Endothelial cell of umbilical vein (primary cell): ENCODE measurements around the gene C1orf226. TPM values are rescaled to one million over a fixed set of nuclear protein-coding genes. Genes with fewer than 3 reads are reported as not detected.
"Not testable (repeated sequence)": the region's sequence is repeated elsewhere in the genome, so short reads cannot be mapped to it uniquely, and the experiment has no call there.

Experiments used
- BruUV-seq: library from RNA; stranded (reverse); fragments of 400-500 nt; replicated peaks from 2 replicates; lab custom pipeline; 2021; lab: Mats Ljungman, UMichigan
- CTCF ChIA-PET: fragments of 300-600, 350-600 bp; sonication (Branson Sonifier 250); formaldehyde crosslinking; loops from one replicate; lab custom pipeline; 2021; ENCODE audit warnings: antibody characterized with exemption, inconsistent platforms; lab: Charles Lee
- POLR2A ChIA-PET: fragments of 300-600, 350-600 bp; sonication (Branson Sonifier 250); formaldehyde crosslinking; loops from one replicate; lab custom pipeline; 2021; ENCODE audit warnings: antibody characterized with exemption, inconsistent platforms; lab: Charles Lee
- DNase-seq: peaks from one replicate; pipeline ENCODE4 v3.0.0-alpha.2; 2011; ENCODE audit warnings: low read depth, low spot score
- FAIRE-seq: peaks from 2 replicates; lab custom pipeline; 2011; peaks lifted over from hg19 to GRCh38; lab: Jason Lieb, UNC
- H2AFZ ChIP-seq: 2 replicates; pipeline ENCODE4 v1.6.0; 2012; ENCODE audit warnings: low read depth, low read length, control low read depth, inconsistent platforms
- H3K27ac ChIP-seq: 2 replicates; pipeline ENCODE4 v1.5.1; 2011; ENCODE audit warnings: low read depth, mild to moderate bottlenecking, control low read depth, low read length, moderate library complexity; ENCODE audit not compliant: insufficient read depth
- H3K27me3 ChIP-seq, 2 experiments: 2 replicates each; pipeline versions ENCODE4 v1.6.0 to v1.6.1; 2011; ENCODE audit warnings: low read length in 2 of 2, mixed read lengths in 1 of 2; ENCODE audit not compliant: control insufficient read depth in 2 of 2, insufficient read depth in 2 of 2
- H3K36me3 ChIP-seq, 2 experiments: 2 replicates in 1 of 2; 3 replicates in 1 of 2; pipeline ENCODE4 v1.5.1; 2011; ENCODE audit warnings: low read length in 2 of 2, mild to moderate bottlenecking in 1 of 2, moderate library complexity in 1 of 2; ENCODE audit not compliant: control insufficient read depth in 2 of 2, insufficient read depth in 2 of 2; ENCODE audit errors: extremely low read depth in 1 of 2
- H3K4me1 ChIP-seq: 3 replicates; pipeline ENCODE4 v1.5.1; 2011; ENCODE audit warnings: mild to moderate bottlenecking, low read length; ENCODE audit not compliant: control insufficient read depth, insufficient read depth; ENCODE audit errors: extremely low read depth
- H3K4me2 ChIP-seq: 2 replicates; pipeline ENCODE4 v1.6.1; 2011; ENCODE audit warnings: low read length, control low read depth, mixed read lengths; ENCODE audit not compliant: insufficient read depth
- H3K4me3 ChIP-seq, 3 experiments: fragments of 200-600 bp in 1 of 3; sonication (generic), shearing (Covaris generic) in 1 of 3; replicated peaks in 1 of 3; 2 replicates each; pipeline ENCODE4 v1.5.1; 2011 to 2016; ENCODE audit warnings: control low read depth in 3 of 3, low read length in 3 of 3, mild to moderate bottlenecking in 2 of 3, inconsistent platforms in 1 of 3, low read depth in 1 of 3, moderate library complexity in 1 of 3; ENCODE audit not compliant: insufficient read depth in 1 of 3
- H3K79me2 ChIP-seq: 2 replicates; pipeline ENCODE4 v1.6.0; 2012; ENCODE audit warnings: low read length, inconsistent platforms; ENCODE audit not compliant: control insufficient read depth, insufficient read depth
- H3K9ac ChIP-seq: replicated peaks from 2 replicates; pipeline ENCODE3; 2011; ENCODE audit warnings: low read length, control low read depth; ENCODE audit not compliant: insufficient read depth; ENCODE audit errors: extremely low read depth
- H3K9me1 ChIP-seq: replicated peaks from 3 replicates; pipeline ENCODE4 v1.6.0; 2011; ENCODE audit warnings: mild to moderate bottlenecking, low read length; ENCODE audit not compliant: control insufficient read depth, insufficient read depth; ENCODE audit errors: extremely low read depth
- H3K9me3 ChIP-seq: replicated peaks from 2 replicates; pipeline ENCODE4 v1.5.1; 2012; ENCODE audit warnings: low read length, inconsistent platforms; ENCODE audit not compliant: control insufficient read depth, insufficient read depth
- H4K20me1 ChIP-seq: replicated peaks from 2 replicates; pipeline ENCODE3; 2011; ENCODE audit warnings: mild to moderate bottlenecking, low read length; ENCODE audit not compliant: control insufficient read depth, insufficient read depth; ENCODE audit errors: extremely low read depth
- EZH2 ChIP-seq: IDR thresholded peaks from 2 replicates; pipeline ENCODE4 v1.6.1; 2012; ENCODE audit warnings: borderline replicate concordance, low read depth, mild to moderate bottlenecking, moderate library complexity, low read length, inconsistent platforms; ENCODE audit not compliant: severe bottlenecking
- FOS ChIP-seq: IDR thresholded peaks from 2 replicates; pipeline ENCODE4 v1.6.1; 2011; ENCODE audit warnings: mild to moderate bottlenecking, low read length, moderate library complexity, borderline replicate concordance; ENCODE audit not compliant: insufficient read depth
- GATA2 ChIP-seq: IDR thresholded peaks from 2 replicates; pipeline ENCODE4 v1.7.0; 2011; ENCODE audit warnings: low read depth, mild to moderate bottlenecking, moderate library complexity, mixed read lengths, low read length; ENCODE audit not compliant: insufficient read length, insufficient read depth
- JUN ChIP-seq: IDR thresholded peaks from 2 replicates; pipeline ENCODE4 v1.6.1; 2011; ENCODE audit warnings: borderline replicate concordance, low read depth; ENCODE audit not compliant: insufficient read length, insufficient read depth
- MYC ChIP-seq: IDR thresholded peaks from one replicate; pipeline ENCODE4 v1.6.1; 2011; ENCODE audit warnings: mild to moderate bottlenecking, low read depth, low read length
- POLR2A ChIP-seq: IDR thresholded peaks from 2 replicates; pipeline ENCODE4 v1.6.1; 2012; ENCODE audit warnings: low read depth, mild to moderate bottlenecking, control low read depth, low read length
- POLR2AphosphoS5 ChIP-seq: IDR thresholded peaks from 2 replicates; pipeline ENCODE4 v1.6.1; 2012; ENCODE audit warnings: low read depth, mild to moderate bottlenecking, control low read depth, low read length, moderate library complexity; ENCODE audit not compliant: insufficient read depth
- dilution Hi-C: fragments of 300-500 bp; cut with MboI; formaldehyde crosslinking; loops from one replicate; pipeline ENCODE4 v1.15.0; 2019; ENCODE audit warnings: low sequenced_read_pairs; ENCODE audit not compliant: extremely low pct_ligation_motif_present
- intact Hi-C: fragments of 100-400 bp; cut with micrococcal nuclease; formaldehyde crosslinking; loops from one replicate; pipeline ENCODE4 v1.10.0; 2022
- polyA plus RNA-seq, 4 experiments: library from polyadenylated mRNA; depleted of rRNA in 3 of 4; stranded (reverse) in 3 of 4; unstranded in 1 of 4; fragments of >200 nt; gene quantifications; 2 replicates each; pipeline versions ENCODE4 v1.2.1 to v1.2.3, GENCODE V29; 2011 to 2012; ENCODE audit warnings: missing spikeins in 1 of 4
- total RNA-seq: library from RNA; stranded (reverse); gene quantifications from 2 replicates; pipeline ENCODE4 v1.2.3, GENCODE V29; 2021
- TF ChIP-seq, protein P1 (sequence below), 2 donors: IDR thresholded peaks; 1 replicate in 1 of 2; 2 replicates in 1 of 2; pipeline ENCODE4 v1.5.1; 2011; ENCODE audit warnings: low read length in 2 of 2, mild to moderate bottlenecking in 2 of 2, moderate library complexity in 2 of 2, control low read depth in 1 of 2, inconsistent platforms in 1 of 2, low read depth in 1 of 2; ENCODE audit not compliant: insufficient read depth in 1 of 2; ENCODE audit errors: extremely low read depth in 1 of 2
- TF ChIP-seq, protein P2 (sequence below): IDR thresholded peaks from 2 replicates; pipeline ENCODE4 v1.6.1; 2011; ENCODE audit not compliant: insufficient read depth, insufficient read length

The C1orf226 gene
- total and polyA plus RNA-seq, 2 donors (not counting 3 experiments of a cell fraction or from before 2014, with no cell fraction given): 2.5 to 4.2 TPM

GRCh38 chr1:162430583-162430982 lies 49.1 kb downstream of the C1orf226 start:
- TF ChIP-seq GATA2 (no peak), JUN (no peak), POLR2AphosphoS5 (no peak), MYC (no peak), POLR2A (no peak), EZH2 (no peak), FOS (no peak)
- TF ChIP-seq, protein P1, sequence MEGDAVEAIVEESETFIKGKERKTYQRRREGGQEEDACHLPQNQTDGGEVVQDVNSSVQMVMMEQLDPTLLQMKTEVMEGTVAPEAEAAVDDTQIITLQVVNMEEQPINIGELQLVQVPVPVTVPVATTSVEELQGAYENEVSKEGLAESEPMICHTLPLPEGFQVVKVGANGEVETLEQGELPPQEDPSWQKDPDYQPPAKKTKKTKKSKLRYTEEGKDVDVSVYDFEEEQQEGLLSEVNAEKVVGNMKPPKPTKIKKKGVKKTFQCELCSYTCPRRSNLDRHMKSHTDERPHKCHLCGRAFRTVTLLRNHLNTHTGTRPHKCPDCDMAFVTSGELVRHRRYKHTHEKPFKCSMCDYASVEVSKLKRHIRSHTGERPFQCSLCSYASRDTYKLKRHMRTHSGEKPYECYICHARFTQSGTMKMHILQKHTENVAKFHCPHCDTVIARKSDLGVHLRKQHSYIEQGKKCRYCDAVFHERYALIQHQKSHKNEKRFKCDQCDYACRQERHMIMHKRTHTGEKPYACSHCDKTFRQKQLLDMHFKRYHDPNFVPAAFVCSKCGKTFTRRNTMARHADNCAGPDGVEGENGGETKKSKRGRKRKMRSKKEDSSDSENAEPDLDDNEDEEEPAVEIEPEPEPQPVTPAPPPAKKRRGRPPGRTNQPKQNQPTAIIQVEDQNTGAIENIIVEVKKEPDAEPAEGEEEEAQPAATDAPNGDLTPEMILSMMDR (IDR thresholded peaks at IDR 0.05; ENCODE audit: extremely low read depth in 1 of 2, insufficient read depth in 1 of 2, low read depth in 1 of 2, low read length in 2 of 2): no peak
- TF ChIP-seq, protein P2, sequence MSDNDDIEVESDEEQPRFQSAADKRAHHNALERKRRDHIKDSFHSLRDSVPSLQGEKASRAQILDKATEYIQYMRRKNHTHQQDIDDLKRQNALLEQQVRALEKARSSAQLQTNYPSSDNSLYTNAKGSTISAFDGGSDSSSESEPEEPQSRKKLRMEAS: no peak
- Histone ChIP-seq H4K20me1 (no peaks in the 10 kb centered on the region), H2AFZ (no peak overlapping the region), H3K9ac (no peak overlapping the region), H3K79me2 (no peaks in the 10 kb centered on the region), H3K9me1 (no peaks in the 10 kb centered on the region), H3K4me3 (no peak overlapping the region), H3K4me2 (no peak overlapping the region), H3K27me3 (no peaks in the 10 kb centered on the region), H3K36me3 (no peaks in the 10 kb centered on the region), H3K9me3 (no peaks in the 10 kb centered on the region), H3K4me1 (no peaks in the 10 kb centered on the region), H3K27ac (no peak overlapping the region)
- FAIRE-seq (no peak), DNase-seq (no peak)
- ChIA-PET POLR2A (no interaction called here), CTCF (no interaction called here)
- BruUV-seq: no TSS peak
- intact Hi-C loops (no loop called here), dilution Hi-C loops (no loop called here)

DNA sequence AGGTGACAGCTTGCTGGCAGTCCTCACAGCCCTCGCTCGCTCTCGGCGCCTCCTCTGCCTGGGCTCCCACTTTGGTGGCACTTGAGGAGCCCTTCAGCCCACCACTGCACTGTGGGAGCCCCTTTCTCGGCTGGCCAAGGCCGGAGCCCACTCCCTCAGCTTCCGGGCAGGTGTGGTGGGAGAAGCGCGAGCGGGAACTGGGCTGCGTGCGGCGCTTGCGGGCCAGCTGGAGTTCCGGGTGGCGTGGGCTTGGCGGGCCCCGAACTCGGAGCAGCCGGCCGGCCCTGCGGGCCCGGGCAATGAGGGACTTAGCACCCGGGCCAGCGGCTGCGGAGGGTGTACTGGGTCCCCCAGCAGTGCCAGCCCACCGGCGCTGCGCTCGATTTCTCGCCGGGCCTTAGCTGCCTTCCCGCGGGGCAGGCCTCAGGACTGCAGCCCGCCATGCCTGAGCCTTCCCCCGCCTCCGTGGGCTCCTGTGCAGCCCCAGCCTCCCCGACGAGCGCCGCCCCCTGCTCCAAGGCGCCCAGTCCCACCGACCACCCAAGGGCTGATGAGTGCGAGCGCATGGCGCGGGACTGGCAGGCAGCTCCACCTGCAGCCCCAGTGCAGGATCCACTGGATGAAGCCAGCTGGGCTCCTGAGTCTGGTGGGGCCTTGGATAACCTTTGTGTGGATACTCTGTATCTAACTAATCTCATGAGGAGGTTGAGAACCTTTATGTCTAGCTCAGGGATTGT lies 51.6 kb downstream of the C1orf226 start:
- H3K4me1 ChIP-seq, H3K9me1 ChIP-seq, H3K4me2 ChIP-seq, dilution Hi-C loops, H3K36me3 ChIP-seq, H3K27ac ChIP-seq, H3K79me2 ChIP-seq, H2AFZ ChIP-seq, DNase-seq, H3K9me3 ChIP-seq, intact Hi-C loops, H4K20me1 ChIP-seq, POLR2A ChIA-PET, FAIRE-seq, H3K9ac ChIP-seq, H3K27me3 ChIP-seq, H3K4me3 ChIP-seq, CTCF ChIA-PET, BruUV-seq: not testable (repeated sequence)
